PFSK-1 (cell line): ENCODE measurements around the gene ATG16L1.

Experiments
- FOXP2 ChIP-seq: optimal IDR thresholded peaks from 2 replicates; pipeline ENCODE3; 2011; ENCODE audit warnings: borderline replicate concordance, control low read depth, inconsistent platforms; ENCODE audit not compliant: insufficient read depth; ENCODE audit errors: extremely low read length, extremely low read depth
- POLR2AphosphoS5 ChIP-seq: IDR thresholded peaks from 2 replicates; pipeline ENCODE4 v1.6.1; 2012; ENCODE audit warnings: low read depth, mild to moderate bottlenecking, control low read depth, low read length, moderate library complexity
- SIN3A ChIP-seq: IDR thresholded peaks from 2 replicates; pipeline ENCODE4 v1.6.1; 2012; ENCODE audit warnings: mild to moderate bottlenecking, low read length, moderate library complexity, borderline replicate concordance; ENCODE audit not compliant: insufficient read depth
- TAF1 ChIP-seq: IDR thresholded peaks from 2 replicates; pipeline ENCODE4 v1.6.1; 2012; ENCODE audit warnings: low read length, control low read depth, borderline replicate concordance; ENCODE audit not compliant: insufficient read depth
- TF ChIP-seq, protein P1 (sequence below), 2 experiments: IDR thresholded peaks; 2 replicates each; pipeline versions ENCODE4 v1.6.1 to v1.8.0; 2011 to 2012; ENCODE audit warnings: low read depth in 2 of 2, low read length in 2 of 2, control low read depth in 1 of 2, inconsistent platforms in 1 of 2, mild to moderate bottlenecking in 1 of 2, moderate library complexity in 1 of 2; ENCODE audit not compliant: insufficient read depth in 1 of 2

Gene ATG16L1

DNA sequence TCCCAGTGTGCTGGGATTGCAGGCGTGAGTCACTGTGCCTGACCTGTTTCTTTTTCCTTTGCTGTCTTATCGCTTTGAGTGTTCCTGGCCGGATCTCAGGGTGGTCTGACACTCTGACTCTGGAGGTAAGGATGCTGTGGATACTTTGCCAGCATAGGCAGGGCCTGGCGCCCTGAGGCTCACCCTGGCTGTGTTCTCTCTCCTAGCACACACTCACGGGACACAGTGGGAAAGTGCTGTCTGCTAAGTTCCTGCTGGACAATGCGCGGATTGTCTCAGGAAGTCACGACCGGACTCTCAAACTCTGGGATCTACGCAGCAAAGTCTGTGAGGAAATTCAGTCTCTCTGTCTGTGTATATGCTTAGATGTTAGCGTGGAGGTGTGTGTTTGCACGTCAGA is 38.2 kb downstream of the ATG16L1 start:
- TF ChIP-seq SIN3A (no peak), TAF1 (no peak), FOXP2 (no peak), POLR2AphosphoS5 (no peak)
- TF ChIP-seq, protein P1, sequence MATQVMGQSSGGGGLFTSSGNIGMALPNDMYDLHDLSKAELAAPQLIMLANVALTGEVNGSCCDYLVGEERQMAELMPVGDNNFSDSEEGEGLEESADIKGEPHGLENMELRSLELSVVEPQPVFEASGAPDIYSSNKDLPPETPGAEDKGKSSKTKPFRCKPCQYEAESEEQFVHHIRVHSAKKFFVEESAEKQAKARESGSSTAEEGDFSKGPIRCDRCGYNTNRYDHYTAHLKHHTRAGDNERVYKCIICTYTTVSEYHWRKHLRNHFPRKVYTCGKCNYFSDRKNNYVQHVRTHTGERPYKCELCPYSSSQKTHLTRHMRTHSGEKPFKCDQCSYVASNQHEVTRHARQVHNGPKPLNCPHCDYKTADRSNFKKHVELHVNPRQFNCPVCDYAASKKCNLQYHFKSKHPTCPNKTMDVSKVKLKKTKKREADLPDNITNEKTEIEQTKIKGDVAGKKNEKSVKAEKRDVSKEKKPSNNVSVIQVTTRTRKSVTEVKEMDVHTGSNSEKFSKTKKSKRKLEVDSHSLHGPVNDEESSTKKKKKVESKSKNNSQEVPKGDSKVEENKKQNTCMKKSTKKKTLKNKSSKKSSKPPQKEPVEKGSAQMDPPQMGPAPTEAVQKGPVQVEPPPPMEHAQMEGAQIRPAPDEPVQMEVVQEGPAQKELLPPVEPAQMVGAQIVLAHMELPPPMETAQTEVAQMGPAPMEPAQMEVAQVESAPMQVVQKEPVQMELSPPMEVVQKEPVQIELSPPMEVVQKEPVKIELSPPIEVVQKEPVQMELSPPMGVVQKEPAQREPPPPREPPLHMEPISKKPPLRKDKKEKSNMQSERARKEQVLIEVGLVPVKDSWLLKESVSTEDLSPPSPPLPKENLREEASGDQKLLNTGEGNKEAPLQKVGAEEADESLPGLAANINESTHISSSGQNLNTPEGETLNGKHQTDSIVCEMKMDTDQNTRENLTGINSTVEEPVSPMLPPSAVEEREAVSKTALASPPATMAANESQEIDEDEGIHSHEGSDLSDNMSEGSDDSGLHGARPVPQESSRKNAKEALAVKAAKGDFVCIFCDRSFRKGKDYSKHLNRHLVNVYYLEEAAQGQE (IDR thresholded peaks at IDR 0.05; ENCODE audit: insufficient read depth in 1 of 2, low read depth in 2 of 2, low read length in 2 of 2): no peak

DNA sequence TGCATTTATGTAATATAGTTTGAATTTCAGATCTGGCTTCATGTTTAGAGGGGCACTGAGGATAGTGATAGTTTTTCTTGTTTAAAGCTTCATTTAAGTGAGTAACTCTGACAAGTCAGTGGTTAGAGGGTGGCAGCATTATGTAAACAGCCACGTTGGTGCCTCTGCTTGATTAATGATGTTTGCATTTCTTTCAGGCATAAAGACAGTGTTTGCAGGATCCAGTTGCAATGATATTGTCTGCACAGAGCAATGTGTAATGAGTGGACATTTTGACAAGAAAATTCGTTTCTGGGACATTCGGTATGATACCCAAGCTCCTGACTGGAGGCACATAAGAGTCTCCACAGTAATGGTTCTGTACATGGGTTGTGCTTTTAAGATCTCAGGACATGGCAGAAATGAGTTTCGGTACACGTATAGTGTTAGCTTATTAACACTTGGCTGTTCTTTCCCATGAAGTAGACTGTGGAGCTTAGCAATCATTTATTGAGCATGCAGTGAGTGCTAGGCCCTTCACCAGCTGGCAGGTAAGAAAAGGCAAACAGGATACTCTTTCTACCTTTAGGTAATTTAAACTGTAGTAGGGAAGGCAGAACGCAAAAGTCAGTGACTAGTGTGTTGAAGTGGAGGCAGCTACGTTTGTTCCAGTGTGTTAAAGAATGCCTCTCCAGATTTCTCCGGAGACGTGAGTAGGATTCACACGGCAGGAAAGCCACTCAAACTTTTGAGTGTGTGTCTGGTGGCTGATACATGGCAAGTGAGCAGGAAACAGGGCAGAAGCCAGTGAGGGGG is 38.8 kb downstream of the ATG16L1 start:
- TF ChIP-seq SIN3A (no peak), POLR2AphosphoS5 (no peak), TAF1 (no peak), FOXP2 (no peak)
- TF ChIP-seq, protein P1 (IDR thresholded peaks at IDR 0.05; ENCODE audit: insufficient read depth in 1 of 2, low read depth in 2 of 2, low read length in 2 of 2): no peak

DNA sequence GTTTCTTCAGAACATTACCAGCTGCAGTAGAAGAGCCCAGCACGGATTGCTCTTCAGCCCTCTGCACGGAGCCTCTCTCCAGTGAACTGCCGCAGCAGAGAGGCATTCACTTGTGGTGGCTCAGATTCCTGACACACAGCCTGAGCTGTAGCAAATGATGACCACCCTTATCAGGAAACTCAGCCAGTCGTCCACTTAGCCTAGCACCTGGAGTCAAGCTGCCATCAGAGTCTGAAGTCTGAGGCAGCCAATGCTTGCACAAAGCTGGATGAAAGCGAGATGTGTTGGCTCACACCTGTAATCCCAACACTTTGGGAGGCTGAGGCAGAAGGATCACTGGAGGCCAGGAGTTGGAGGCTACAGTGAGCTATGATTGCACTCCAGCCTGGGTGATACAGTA is 44.4 kb downstream of the ATG16L1 start:
- TF ChIP-seq SIN3A: no peak
- no peak for TF ChIP-seq FOXP2
- TF ChIP-seq POLR2AphosphoS5: no peak
- no peak for TF ChIP-seq TAF1
- TF ChIP-seq, protein P1 (IDR thresholded peaks at IDR 0.05; ENCODE audit: insufficient read depth in 1 of 2, low read depth in 2 of 2, low read length in 2 of 2): no peak

DNA sequence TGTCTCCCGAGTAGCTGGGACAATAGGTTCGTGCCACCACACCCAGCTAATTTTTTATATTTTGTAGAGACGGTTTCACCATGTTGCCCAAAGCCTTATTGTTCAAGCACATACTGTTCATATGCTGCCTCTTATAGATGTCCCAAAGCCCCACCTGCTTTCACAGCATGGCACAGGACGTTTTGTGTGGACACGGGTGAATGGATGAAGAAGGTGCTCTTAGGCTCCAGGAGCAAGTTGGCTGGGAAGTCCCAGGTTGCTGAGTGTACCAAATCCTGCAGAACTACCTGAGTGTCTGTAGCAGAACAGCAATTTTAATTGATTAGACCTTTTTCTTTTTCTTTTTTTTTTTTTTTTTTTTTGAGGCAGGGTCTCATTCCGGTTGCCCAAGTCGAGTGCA is 45.6 kb downstream of the ATG16L1 start:
- no peak for TF ChIP-seq SIN3A
- no peak for TF ChIP-seq FOXP2
- TF ChIP-seq, protein P1 (IDR thresholded peaks at IDR 0.05; ENCODE audit: insufficient read depth in 1 of 2, low read depth in 2 of 2, low read length in 2 of 2): no peak
- TF ChIP-seq POLR2AphosphoS5: no peak
- no peak for TF ChIP-seq TAF1

DNA sequence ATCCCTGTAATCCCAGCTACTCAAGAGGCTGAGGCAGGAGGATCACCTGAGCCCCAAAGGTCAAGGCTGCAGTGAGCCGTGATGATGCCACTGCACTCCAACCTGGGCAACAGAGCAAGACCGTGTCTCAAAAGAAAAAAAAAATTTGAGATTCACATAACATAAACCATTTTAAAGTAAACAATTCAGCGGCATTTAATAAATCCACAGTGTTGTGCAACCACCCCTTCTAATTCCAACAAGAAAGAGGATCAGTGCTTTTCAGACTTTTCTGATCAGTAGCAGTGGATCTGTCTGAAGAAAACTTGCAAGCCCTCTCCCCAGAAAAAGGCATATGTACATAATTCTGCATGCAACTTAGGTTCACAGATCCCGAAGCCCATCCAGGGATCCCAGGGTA is 48.9 kb downstream of the ATG16L1 start:
- TF ChIP-seq TAF1 (no peak), POLR2AphosphoS5 (no peak), SIN3A (no peak), FOXP2 (no peak)
